NCI-H345 (cell line): ENCODE data around the gene CHST8.

Experiments
- DNase-seq: peaks from one replicate; lab custom pipeline; 2025; lab: John Stamatoyannopoulos, UW

CHST8 gene

DNA sequence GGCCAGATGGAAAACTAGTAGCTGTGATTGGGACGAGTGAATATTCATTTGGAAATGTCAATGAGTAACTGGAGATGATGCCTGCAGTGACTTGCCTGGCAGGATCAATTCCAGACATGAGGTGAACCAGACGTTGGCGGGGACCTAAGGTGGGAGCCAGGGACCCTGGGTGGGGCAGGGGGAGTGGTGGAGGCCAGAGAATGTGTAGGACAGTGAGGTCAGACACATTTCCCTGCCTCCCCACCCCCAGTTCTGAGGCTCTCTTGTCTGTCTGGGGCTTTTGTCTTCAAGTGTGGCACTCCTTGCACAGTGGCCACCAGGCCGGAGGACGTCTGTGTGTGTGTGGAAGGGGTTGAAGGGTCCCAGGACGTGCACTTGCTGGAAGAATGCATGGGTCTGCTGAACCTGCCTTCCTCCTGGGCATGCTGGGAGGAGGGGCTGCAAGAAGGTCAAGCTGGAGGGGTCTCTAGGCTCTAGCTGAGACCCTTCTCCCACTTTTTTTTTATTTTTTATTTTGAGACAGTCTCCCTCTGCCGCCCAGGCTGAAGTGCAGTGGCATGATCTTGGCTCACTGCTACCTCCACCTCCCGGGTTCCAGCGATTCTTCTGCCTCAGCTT is 51.6 kb downstream of the CHST8 start:
- no peak for DNase-seq

DNA sequence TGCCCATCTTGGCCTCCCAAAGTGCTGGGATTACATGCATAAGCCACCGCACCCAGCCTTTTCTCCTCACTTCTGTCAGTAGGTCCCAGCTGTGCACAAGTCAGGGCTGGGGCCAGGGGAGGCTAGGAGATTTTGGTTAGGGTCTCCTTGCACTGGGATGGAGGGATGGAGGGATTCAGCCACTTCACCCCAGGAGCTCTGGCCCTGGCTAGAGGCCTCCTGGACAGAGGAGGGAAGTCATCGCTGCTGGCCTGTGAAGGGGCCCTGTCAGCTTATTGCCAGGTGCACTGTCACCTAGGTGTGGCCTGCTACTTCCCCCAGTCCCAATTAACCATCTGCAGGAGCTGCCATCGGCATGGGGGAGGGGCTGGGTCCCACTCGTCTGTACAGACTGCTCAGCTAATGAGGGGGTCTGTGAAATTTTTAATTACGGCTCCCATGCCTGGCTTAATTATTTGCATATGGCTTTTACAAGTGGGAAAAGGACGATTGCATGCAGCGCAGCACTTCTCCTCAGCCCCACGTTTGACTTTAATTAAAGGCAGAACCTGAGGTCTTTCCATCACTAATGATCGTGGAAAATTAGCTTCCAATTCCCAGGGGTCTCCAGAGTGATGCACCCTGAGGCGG is 52.4 kb downstream of the CHST8 start:
- no peak for DNase-seq

DNA sequence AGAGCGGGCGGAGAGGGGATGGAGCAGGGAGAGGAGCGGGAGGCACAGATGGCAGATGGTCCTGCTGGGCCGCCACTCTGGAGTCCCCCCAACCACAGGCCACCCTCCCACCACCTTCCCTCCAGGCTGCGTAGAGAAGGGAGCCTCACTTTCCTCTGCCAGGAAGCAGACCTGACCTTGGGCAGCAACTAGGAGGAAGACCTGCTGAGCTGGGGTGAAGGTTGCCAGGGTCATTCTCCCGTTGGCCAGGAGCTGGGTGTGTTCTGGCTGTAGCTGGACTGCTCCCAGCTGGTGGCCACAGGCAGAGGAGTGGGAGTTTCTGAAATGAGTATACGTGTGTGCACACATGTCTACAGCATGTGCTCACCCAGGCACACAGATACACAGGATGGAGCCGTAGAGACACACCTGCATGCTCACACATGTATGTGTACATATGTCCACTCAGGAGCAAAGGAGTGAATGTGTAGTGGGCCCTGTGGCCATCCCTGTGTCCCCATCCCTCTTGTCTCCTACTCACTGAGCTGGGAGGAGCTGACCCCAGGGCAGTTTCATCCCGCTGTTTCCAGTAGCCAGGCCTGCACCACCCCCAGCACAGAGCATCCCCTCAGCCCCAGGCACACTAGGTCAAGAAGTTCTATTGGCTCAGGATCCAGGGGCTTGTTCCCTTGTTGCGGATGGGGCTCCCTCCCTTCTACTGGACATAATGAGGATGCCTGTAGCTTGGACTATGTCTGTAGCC is 53.0 kb downstream of the CHST8 start:
- no peak for DNase-seq

DNA sequence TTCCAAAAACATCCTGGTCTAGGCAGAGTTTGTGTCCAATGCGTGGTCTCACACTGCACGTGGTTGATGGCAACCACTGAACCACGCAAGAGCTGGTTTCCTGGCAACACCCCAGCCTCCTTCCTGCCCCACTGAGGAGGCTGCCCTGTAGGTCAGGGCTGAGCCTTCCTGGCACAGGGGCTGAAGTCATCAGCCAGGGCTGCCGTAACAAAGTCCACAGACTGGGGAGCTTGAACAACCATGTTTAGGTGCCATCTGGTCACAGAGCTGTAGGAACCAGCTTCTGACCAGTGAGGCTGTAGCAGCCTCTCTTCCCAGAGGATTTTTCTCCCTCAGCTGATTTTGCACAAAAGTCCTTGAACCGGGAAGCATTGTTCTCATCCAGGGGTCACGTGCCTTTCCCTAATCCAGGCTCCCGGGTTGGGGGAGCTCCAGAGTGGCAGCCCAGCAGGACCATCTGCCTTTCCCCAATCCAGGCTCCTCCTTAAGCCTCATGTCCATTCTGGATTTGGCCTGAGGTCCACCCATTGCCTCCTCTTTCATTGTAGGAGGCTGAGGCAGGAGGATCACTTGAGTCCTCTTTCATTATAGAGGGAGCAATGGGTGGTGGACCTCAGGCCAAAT is 53.9 kb downstream of the CHST8 start:
- no peak for DNase-seq

DNA sequence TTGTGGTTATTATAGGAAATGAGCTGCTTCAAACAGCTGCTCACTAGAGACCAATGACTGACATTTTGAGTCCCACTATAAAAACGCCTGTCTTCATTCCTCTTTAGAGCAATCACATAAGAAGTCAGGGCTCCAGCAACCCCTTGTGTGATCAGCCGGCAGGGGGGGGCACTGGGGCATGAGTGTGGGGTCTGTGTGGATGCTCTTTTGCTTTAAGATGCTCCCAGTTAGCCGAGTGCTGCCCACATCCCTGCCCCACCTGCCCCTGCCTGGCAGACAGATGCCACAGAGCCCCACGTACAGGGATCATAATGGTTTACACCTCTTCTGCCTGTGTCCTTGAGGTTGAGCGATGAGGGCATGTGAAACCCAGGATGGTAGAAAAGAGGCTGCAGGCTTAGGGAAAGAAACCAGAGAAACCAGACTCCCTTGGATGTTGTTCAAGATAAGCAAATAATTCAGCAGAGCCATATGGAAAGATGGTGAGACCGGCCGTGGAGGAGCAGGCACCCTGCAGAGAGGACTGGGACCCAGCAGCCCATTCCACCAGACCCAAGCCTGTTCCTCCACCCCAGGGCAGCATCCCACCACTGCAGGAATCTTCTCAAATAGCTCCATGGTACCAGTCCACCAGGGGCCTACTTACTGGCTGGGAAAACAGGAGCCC is 55.4 kb downstream of the CHST8 start:
- DNase-seq, result no peak

DNA sequence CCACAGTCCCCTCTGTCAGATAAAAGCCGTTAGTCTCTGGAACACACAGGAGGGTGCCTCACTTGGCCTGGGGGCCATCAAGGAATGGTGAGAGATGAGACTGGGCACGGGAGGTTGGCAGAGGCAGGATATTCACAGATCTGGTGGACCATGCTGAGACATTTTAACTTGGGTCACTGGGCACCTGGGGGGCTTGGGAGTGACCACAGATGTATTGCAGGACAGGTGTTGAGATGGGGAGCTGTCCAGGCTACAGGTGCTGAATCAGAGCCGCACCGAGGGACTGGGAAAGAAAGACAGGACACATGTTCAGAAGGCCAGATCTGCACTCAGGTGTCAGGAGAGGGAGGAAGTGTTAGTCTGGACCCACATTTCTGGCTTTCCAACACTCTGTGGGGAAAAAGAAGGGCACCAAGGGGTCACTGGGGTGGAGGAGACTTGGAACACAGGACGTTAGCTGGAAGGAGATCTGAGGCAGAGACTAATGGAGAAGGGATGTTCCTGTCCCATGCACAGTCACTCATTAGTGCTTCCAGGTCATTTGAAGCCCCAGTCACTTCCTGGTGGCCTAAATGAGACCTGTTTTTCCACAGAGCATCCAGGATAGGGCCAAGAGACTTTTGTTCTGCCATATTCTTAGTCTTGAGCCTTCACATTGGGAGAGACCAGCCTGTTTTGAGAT is 56.1 kb downstream of the CHST8 start:
- DNase-seq, result no peak

DNA sequence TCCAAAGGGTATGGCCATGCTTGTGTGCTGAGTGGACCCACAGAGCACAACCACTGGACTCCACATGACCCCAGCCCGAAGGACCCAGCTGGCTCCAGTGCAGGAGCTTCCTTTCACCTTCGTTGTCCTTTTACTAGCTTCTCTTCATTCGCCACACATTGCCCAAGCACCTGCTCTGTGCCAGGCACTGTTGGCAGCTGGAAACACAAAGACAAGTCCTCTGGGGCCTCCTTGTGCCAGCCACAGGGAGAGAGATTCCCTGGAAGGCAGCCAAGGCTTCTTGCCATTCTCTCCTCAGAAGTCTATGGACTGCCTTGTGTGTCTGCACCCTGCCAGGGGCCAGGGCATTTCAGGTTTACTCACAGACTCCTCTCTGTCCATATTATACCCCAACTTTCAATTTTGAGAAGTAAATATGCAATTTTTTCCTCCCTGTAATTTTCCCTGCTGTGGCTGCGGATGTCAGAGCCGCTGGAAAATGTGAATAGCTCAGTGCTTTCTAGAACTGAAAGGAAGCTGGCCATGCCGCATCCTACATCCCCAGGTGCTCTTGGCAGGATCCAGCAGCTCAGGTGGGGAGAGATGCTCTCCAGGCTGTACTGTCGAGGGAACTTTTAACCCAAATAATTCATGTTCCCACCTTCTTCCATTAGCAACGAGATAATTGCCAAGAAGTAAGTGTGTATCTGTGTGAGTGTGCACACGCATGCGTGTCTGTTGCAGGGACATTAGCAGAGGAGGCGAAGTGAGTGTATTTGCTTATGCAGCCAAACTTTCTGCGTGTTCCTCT is 57.2 kb downstream of the CHST8 start:
- peak; percentile 97 for DNase-seq

DNA sequence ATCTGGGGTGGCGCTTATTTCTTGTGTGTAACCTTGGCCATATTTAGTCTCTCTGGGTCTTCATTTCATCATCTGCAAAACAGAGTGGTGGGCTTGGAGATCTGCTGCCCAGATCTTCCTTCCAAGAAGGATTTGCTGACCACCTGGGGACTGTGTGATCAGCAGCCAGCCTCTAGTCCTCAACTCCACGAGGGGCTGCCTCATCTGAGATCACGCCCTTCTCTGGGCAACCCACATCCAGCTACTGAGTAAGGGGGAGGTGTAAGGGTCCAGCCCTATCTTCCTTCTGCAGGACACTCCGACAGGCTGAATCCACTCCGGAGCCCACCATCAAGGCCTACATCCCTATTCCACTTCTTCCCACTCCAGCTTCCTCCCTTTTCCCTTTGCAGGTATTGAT is 57.9 kb downstream of the CHST8 start:
- no peak for DNase-seq

DNA sequence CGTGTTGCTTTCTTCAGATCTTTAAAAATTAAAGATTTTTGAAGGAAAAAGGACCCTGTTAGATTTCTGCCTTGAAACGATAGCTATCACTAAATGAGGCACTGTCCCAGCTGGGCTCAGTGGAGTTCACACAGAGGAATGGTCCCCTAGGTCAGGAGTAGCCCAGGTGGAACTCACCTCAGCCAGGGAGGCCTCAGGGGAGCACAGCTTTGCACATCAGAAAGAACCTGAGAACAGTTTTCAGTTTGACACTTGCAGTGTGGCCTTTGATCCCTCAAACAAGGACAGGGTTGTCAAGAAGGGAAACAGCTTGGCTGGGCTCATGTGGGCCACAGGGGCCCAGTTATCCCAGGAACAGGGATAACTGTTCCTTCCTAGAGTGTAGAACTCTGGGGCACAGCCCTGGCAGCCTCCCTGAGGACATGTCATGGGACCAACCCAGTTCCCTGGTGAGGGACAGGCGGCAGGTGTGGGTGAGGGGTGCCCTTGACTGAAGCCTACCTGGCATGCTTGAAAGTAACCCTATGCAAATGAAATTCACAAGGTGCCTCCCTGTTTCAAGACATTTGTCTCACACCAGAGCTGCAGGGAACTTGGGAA is 59.4 kb downstream of the CHST8 start:
- DNase-seq, result no peak

DNA sequence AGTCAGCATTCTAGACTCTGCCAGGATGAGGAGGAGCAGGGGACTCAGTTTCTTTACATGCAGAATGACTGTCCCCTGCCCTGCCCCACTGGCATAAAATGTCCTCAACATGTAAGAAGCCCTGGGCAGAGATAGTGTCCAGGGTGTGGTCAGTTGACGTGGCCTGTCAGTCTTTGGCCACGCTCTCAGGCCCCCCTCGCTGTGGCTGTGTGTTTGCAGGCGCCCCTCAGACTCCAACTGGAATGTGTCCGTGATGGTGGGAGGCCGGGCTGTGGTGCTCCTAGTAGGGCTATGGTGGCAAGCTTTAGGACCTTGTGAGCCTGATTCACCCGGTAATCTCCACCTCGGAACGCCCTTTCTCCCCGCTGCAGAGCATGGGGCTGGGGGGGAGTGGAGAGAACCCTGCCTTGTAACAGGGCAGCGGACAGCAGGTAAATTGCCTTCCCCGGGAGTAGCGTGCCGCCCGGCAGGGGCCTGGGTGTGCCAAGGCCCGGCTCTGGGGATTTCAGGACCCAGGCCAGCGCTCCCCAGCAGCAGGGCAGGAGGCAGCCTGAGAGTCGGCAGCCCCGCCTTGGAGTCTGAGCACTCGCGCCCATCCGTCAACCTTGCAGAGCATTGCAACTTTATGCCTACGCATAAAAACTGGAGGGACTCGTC is 62.3 kb downstream of the CHST8 start:
- no peak for DNase-seq

DNA sequence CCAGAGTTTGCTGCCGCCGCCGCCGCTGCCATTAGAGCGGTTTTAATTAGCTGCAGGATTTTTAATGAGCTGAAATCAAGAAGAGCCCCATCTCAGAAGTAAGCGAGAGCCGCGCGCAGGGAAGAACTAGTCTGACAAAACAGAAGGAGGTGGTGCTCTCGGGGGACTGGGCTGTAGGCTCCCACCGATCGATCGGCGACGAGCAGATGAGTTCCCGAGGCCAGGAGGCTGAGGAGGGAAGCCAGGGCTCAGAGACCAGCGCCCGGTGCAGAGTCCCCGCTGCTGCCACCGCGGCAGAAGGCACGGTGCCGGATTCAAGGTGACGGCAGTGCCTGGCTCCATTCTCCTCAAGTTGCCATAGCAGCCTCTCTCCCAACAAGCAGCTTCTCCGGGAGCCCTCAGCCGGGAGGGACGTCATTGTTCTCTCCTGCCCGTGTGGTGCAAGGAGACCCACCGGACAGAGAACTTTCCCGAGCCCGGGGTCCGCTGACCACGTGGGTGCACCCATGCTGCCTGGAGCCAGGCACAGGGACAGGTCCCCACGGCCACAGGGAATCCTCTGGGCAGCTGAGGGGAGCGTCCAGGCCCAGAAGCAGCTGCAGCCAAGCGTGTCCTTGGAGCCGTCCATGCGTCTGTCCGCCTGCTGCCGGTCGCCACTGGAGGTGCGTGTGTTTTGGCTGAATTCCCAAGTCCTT is 62.9 kb downstream of the CHST8 start:
- peak; percentile 54 for DNase-seq

DNA sequence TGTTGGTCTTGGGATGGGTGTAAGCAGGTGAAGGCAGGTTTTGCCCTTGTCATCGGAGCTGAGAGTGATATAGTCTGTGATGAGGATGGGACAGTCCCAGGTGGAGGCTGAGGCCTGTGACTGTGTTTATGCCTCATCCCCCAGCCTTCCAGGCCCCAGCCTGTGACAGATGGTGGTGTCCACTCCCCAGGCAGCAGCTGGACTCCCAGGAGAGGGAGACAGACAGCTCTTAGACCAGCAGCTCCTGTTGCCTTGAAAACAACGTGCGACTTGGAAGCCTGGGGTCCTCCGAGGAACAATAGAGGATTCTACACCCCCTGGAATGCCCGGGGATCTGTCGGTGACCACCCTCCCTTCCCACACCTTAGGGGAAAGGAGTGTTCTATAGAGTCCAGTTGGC is 63.8 kb downstream of the CHST8 start:
- DNase-seq, result no peak

DNA sequence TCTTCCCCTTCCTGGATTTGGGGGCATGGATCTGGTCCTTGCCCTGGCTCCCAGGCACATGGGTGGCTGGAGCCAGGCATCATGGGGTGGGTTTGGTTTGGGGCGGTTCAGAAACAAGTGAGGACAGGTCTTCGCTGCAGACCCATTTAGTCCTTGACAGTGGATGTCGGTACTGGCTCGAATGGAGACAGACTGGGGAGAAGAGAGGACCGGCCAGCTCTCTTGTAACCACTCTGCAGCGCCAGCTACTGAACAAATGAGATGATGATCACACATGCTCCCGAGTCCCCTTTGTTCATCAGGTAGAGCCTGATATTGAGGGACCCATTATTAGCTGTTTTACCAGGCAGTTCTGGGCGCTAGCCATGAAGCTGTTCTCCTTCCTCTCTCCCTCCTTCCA is 64.5 kb downstream of the CHST8 start:
- no peak for DNase-seq

DNA sequence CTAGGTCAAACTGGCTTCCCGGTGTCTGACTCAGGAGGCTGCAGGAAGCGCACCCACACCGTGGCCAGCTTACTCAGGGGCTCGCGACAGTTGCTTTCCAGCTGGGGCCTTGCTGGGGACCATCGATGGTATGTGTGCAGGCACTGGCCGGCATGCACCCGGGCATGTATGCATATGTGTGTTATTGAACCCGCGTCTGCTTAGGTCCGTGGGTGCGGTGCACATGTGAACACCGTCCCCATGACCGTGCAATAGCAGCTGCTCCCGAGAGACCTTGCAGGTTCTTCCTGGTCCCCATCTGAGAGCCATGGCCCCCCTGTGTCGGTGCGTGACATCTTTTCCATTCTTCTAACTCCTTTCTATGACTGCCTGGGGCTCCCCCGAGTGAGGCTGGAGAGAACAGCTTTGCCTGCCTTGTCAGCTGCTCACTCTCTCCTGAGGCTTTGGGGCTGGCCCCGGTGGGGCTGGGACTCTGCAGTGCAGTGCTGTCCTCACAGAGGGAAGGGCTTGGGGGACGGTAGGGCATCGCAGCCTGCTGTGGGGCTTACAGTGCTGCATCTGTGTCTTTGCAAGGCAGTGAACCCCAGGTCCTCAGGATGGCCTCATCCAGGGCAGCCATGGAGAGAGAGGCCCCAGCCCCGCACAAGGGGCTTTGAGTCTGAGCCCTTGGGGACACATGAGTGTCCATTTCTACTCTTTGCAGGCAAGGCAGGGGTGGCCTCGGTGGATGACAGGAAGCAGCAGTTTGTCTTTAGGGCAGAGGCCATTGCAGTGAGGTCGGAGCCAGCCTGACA is 65.1 kb downstream of the CHST8 start:
- no peak for DNase-seq

DNA sequence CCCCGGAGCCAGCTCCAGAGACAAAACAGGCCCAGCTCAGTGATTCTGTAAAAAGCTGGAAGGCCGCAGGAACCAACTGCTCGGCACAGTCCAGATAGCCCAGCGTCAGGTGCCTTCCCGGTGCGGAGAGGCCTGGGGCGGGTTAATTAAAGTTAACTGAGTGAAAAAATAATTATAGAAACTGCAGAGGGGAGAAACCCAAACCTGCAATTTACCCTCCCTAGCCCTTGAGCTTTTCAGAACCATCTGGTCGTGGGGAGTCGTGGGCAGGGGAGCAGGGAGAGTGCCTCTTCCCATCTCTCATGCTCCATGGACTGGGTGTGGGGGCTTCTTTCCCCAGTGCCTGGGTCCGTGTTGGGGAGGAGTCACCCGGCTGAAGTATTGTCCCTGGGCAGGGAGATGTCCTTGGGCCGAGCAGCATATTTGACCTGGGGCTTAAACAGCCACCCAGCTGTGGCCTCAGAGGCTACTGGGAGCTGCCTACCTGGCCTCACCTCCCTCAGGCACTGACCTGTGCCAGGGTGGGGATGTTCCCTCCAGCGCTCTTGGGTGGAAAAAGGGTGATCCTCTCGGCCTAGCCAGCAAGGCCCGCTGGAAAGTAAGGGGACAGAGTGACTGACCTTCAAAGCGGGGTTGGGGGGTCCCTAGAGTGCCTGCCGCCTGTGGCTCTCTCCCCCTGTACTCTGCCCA is 65.9 kb downstream of the CHST8 start:
- DNase-seq, result no peak

DNA sequence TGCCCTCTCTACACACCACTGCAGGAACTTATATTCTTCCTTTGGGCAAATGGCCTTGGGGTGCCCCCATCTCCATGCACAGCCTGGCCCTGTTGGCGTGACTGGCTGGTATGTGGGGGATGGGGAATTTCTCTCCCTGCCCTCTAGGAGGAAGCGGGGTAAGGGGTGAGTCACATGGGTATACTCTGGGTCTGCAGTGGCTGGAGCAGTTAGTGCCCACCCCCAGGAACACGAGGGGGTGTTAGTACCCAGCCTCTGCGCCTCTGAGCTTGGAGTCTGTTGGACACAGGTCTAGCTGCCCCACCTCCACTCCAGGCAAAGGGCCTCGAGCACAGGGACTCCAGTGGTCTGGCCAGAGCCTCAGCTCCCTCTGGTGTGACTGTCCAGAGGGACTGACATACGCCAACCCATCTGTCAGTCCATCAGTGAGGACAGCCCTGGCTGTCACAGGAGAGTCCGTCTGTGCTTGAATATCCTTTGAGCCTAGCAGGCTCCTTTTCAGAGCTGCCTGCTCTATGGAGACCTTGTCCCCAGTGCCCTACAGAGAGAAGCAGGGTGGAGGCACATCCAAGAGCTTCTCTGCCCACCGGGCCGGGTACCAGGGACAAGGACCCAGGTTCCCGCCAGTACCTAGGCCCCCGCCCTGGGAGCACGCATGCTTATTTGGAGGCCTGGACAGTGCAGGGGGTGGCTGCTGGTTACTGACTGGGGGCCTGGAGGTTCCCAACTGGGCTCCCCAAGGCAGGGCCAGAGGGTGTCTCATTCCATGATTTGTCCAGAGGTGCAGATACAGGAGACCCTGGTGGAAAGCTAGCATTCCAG is 66.6 kb downstream of the CHST8 start:
- no peak for DNase-seq

DNA sequence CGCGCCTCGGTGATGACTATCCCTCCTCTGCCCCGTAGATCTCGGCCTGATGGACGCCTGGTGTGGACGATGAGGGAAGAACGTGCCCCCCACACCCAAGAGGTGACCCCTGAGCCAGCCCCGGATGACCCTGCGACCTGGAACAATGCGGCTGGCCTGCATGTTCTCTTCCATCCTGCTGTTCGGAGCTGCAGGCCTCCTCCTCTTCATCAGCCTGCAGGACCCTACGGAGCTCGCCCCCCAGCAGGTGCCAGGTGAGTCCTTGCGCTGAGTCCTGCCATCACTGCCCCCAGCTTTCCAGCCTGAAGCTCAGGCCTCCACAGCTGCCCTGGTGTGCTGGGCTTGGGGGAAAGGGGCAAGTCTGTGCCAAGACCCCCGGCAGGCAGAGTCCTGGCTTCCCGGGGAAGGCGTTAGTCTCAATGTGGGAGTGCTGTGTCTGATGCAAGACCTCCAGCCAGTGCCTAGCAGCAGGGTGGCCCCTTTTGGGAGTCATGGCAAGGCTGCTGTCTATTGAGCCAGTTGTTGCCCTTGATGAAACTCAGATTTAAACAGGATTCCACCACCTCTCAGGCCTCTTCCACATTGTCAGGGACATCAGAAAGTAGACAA is 67.5 kb downstream of the CHST8 start:
- DNase-seq, result no peak
